ENCODE measurements around the gene LRRC3B.

The LRRC3B gene

DNA sequence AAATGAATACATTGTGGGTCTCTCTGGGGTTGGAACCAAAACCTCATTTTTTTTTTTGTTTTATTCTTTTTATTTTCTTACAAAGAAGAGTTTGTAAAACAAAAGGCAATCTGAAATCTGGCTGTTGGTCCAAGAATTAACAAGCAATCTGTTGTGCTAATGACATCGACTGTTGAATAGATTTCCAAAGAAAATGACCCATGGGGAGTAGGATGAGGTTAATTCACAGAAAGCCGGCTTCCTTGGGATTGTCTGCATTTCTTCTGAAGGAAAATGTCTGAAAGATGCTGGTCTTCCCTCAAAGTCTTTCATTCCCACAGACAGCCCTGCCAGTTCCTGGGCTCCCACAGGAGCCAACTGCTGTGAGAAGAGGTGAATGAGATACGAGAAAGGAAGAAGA, 92.9 kb downstream of the LRRC3B start:
- H3K9me3 ChIP-seq (ENCODE audit: severe bottlenecking): no peaks in the 10 kb centered on the region
- no peak for DNase-seq
- H3K27me3 ChIP-seq (ENCODE audit: insufficient read depth, low read depth, severe bottlenecking): no peaks in the 10 kb centered on the region
- TF ChIP-seq, protein P1, sequence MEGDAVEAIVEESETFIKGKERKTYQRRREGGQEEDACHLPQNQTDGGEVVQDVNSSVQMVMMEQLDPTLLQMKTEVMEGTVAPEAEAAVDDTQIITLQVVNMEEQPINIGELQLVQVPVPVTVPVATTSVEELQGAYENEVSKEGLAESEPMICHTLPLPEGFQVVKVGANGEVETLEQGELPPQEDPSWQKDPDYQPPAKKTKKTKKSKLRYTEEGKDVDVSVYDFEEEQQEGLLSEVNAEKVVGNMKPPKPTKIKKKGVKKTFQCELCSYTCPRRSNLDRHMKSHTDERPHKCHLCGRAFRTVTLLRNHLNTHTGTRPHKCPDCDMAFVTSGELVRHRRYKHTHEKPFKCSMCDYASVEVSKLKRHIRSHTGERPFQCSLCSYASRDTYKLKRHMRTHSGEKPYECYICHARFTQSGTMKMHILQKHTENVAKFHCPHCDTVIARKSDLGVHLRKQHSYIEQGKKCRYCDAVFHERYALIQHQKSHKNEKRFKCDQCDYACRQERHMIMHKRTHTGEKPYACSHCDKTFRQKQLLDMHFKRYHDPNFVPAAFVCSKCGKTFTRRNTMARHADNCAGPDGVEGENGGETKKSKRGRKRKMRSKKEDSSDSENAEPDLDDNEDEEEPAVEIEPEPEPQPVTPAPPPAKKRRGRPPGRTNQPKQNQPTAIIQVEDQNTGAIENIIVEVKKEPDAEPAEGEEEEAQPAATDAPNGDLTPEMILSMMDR (IDR thresholded peaks at IDR 0.05; ENCODE audit: low read depth, low read length): no peak
- no peak overlapping the region for H3K27ac ChIP-seq
- no peak overlapping the region for H3K4me3 ChIP-seq (ENCODE audit: low read depth, low read length)
- H3K36me3 ChIP-seq: no peaks in the 10 kb centered on the region

DNA sequence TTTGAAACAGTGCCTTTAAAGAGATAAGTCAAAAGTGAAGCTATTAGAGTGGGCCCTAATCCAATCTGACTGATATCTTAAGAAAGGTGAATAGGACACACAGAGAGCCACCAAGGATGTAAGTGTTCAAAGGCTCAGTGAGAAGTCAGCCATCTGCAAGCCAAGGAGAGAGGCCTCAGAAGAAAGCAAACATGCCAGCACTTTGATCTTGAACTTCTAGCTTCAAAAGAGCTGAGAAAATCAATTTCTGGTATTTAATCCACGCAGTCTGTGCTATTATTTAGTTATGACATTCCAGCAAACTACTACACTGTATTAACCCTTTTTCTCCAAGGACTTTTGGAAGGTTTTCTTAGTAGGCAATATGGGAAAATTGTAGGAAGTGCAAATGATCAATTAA, 95.7 kb downstream of the LRRC3B start:
- H3K36me3 ChIP-seq: no peaks in the 10 kb centered on the region
- H3K27me3 ChIP-seq (ENCODE audit: insufficient read depth, low read depth, severe bottlenecking): no peaks in the 10 kb centered on the region
- no peaks in the 10 kb centered on the region for H3K9me3 ChIP-seq (ENCODE audit: severe bottlenecking)
- TF ChIP-seq, protein P1 (IDR thresholded peaks at IDR 0.05; ENCODE audit: low read depth, low read length): no peak
- H3K4me3 ChIP-seq (ENCODE audit: low read depth, low read length): no peak overlapping the region
- DNase-seq: no peak
- H3K27ac ChIP-seq: no peak overlapping the region

DNA sequence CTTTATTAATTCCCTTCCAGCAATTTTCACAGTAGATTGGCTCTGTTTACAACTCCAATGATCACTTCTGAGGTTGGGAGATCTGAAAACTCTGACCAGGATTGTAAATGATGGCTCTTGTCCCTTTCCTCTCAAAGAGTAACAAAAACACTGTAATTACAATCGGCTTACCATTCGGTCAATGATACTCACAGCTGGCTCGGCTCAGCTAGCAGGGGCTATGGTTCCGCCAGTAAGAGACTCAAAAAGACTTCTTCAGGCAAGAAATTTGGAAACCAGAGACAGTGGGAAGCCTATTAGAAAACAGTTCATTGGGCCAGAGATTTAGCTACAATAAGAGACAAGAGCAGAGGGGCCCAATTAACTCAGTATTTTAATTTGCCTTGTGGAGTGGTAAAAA, 96.6 kb downstream of the LRRC3B start:
- TF ChIP-seq, protein P1 (IDR thresholded peaks at IDR 0.05; ENCODE audit: low read depth, low read length): no peak
- H3K9me3 ChIP-seq (ENCODE audit: severe bottlenecking): no peaks in the 10 kb centered on the region
- H3K27ac ChIP-seq: no peak overlapping the region

DNA sequence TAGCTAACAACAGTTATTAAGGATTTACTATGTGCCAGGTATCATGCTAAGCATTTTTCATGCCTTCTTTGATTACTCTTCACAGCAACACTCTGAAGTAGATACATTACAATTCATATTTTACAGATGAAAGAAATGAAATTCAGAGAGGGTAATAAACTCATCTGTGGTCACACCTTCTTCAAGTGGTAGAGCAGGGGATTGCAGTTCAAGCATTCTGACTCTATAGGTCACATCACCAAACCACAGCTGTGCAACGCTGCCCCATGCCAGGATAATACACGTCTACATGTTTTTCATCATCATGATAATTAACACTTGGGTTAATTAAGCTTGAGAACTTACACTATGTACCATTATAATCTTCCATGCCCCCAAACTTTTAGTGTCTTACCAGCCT, 98.5 kb downstream of the LRRC3B start:
- no peak for DNase-seq
- H3K27ac ChIP-seq: no peak overlapping the region
- no peaks in the 10 kb centered on the region for H3K9me3 ChIP-seq (ENCODE audit: severe bottlenecking)
- no peak overlapping the region for H3K4me3 ChIP-seq (ENCODE audit: low read depth, low read length)
- TF ChIP-seq, protein P1 (IDR thresholded peaks at IDR 0.05; ENCODE audit: low read depth, low read length): no peak
- no peaks in the 10 kb centered on the region for H3K27me3 ChIP-seq (ENCODE audit: insufficient read depth, low read depth, severe bottlenecking)
- H3K36me3 ChIP-seq: no peaks in the 10 kb centered on the region

More for the DNA sequence above, 96.6 kb downstream of the LRRC3B start:
- no peaks in the 10 kb centered on the region for H3K36me3 ChIP-seq
- no peak overlapping the region for H3K4me3 ChIP-seq (ENCODE audit: low read depth, low read length)
- no peaks in the 10 kb centered on the region for H3K27me3 ChIP-seq (ENCODE audit: insufficient read depth, low read depth, severe bottlenecking)
- peak; percentile 10 for DNase-seq

DNA sequence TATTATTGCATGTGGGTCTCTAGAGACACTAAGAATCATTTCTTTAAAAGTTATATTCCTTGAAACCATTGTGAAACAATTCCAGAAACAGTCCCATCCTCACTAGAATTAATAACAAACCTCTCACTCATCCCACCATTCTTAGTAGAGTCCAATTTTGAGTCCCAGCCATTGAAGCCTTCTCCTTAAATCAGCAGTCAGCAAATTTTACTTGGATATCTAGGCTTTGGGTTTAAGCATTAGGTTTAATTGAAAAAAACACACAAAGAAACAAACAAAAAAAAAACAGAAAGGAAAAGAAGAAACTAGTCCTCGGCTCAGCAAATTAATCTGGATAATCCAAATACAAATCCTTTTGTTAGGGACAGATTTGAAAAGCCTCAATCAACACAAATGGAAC, 109.3 kb downstream of the LRRC3B start:
- no peak for DNase-seq

DNA sequence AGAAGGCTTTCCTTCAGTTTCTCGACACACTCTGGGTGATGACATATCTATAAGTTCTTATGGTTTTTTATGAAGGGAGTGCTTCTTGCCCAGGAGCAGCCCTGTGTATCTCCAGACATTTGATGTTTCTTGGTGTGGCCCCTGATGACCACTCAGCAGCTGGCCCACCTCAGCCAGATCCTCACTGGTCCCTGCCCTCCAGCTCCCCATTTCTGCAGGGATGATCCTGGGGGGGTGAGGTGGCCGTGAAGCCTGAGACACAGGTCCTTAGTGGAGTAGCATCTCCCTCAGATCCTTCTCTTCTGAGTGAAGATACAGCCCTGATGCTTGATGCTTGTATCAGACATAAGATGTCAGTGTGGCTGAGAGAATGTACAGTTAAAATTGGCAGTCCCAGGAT, 127.7 kb downstream of the LRRC3B start:
- DNase-seq: no peak
- no peak overlapping the region for H3K4me3 ChIP-seq (ENCODE audit: low read depth, low read length)
- H3K27ac ChIP-seq: no peak overlapping the region
- H3K36me3 ChIP-seq: no peaks in the 10 kb centered on the region
- H3K9me3 ChIP-seq (ENCODE audit: severe bottlenecking): no peaks in the 10 kb centered on the region
- H3K27me3 ChIP-seq (ENCODE audit: insufficient read depth, low read depth, severe bottlenecking): no peaks in the 10 kb centered on the region
- TF ChIP-seq, protein P1 (IDR thresholded peaks at IDR 0.05; ENCODE audit: low read depth, low read length): no peak

More for the DNA sequence above, 109.3 kb downstream of the LRRC3B start:
- H3K4me3 ChIP-seq (ENCODE audit: low read depth, low read length): no peak overlapping the region
- H3K36me3 ChIP-seq: no peaks in the 10 kb centered on the region
- no peaks in the 10 kb centered on the region for H3K9me3 ChIP-seq (ENCODE audit: severe bottlenecking)
- H3K27me3 ChIP-seq (ENCODE audit: insufficient read depth, low read depth, severe bottlenecking): no peaks in the 10 kb centered on the region
- H3K27ac ChIP-seq: no peak overlapping the region
- TF ChIP-seq, protein P1 (IDR thresholded peaks at IDR 0.05; ENCODE audit: low read depth, low read length): no peak

Measured in WERI-Rb-1 (cell line).